ENCODE data around the gene TMEM45B. TPM values are rescaled to one million over a fixed set of nuclear protein-coding genes. Genes with fewer than 3 reads are reported as not detected.
"Not testable (repeated sequence)": the region's sequence is repeated elsewhere in the genome, so short reads cannot be mapped to it uniquely, and the experiment has no call there.

The TMEM45B gene
- total RNA-seq, 1 donor from 2014 or later, result 106 TPM

- ATAC-seq, result no peak
Observed at GRCh38 chr11:129813231-129813791, 2.3 kb upstream of the TMEM45B start.

DNA sequence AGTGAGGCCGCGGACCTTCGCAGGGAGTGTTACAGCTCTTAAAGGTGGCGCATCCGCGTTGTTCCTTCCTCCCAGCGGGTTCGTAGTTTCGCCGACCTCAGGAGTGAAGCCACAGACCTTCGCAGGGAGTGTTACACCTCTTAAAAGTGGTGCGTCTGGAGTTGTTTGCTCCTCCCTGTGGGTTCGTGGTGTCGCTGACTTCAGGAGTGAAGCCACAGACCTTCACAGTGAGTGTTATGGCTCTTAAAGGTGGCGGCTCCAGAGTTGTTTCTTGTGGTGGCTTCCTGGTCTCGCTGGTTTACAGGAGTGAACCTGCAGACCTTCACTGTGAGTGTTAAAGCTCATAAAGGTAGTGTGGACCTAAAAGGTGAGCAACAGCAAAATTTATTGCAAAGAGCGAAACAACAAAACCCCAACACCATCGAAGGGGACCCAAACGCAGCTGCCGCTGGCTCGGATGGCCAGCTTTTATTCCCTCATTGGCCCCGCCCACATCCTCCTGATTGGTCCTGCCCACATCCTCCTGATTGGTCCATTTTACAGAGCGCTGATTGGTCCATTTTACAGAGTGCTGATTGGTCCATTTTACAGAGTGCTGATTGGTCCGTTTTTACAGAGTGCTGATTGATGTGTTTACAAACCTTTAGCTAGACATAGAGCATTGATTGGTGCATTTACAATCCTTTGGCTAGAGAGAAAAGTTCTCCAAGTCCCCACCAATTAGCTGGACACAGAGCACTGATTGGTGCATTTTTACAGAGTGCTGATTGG lies 1.2 kb upstream of the TMEM45B start:
- no peak for ATAC-seq

- ATAC-seq, result peak; percentile 56
Observed at GRCh38 chr11:129817534-129818051, 1.9 kb downstream of the TMEM45B start.

- not testable (repeated sequence) for ATAC-seq
Observed at GRCh38 chr11:129818236-129818635, 2.6 kb downstream of the TMEM45B start.

DNA sequence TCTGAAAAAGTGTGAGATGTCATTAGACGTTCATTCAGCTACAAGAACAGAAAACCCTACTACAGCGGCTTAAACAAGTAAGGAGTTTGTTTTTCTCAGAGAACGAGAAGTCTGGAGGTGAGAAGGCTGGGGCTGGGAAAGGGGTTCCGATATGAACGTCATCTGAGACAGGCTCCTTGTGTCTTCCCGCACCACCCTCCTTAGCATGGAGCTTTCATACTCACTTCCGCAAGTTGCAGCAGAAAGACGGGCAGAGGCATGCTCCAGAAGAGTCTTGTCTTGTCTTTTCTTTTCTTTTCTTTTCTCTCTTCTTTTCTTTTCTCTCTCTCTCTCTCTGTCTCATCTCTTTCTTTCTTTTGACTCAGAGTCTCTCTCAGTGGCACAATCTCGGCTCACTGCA lies 3.6 kb downstream of the TMEM45B start:
- ATAC-seq, result peak; percentile 58

DNA sequence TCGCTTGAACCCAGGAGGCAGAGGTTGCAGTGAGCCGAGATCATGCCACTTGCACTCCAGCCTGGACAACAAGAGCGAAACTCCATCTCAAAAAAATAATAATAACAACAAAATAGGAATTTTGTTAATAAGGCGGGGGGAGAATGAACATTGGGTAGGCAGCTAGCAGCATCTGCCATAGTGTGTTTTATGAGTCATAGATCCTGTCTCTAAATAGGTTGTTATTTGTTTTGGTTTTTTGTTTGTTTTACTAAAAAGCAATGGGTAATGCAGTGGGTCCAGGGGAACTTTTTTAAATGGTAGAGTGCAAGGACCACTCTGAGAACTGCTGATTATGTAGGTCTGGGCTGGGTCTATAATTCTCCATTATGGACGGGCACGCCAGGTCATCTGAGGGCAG lies 4.6 kb downstream of the TMEM45B start:
- not testable (repeated sequence) for ATAC-seq

GRCh38 chr11:129823281-129823680 lies 7.6 kb downstream of the TMEM45B start:
- not testable (repeated sequence) for ATAC-seq

- not testable (repeated sequence) for ATAC-seq
Observed at GRCh38 chr11:129823799-129824198, 8.2 kb downstream of the TMEM45B start.

DNA sequence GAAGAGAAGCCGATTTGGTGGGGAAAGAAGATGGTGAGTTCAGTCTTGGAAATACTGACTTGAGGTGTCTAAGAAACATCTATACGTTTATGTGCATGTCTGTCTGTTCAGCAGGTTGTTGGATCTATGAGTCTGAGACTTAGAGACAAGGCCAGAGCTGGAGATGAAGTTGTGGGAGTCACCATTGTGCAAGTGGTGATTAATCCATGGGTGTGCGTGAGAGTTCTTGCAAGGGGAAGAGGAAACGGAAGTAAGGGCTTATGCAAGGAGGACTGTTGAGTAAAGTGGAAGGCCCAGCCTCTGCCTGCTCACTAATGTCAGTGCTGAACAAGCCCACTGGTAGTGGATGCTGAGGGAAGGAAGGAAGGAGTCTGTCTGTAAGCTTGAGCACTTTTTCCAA lies 9.7 kb downstream of the TMEM45B start:
- peak; percentile 84 for ATAC-seq

DNA sequence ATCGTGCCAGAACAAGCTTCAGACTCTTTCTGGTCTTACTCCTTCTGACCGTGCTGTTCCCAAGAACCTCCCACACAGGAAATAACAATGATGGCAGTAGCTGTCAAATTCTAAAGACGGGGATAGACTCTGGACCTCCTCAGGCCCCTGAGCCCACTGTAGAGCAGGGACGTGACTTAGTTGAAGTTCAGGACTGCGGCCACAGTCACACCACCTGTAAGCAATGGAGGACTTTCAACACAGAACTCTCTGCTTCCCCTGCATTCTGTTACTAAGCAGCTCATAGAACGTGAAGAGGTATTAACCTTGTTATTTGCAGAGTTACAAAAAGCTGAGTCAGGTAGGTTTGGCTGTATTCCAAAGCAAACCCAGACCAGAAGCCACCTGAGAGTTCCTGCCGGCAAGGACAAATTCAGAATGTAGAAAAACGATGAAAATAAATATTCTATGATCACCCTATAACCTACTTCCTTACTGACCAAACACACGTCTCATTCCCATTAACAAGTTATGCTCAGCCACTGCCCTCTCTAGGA lies 12.7 kb downstream of the TMEM45B start:
- peak; percentile 55 for ATAC-seq

- peak; percentile 87 for ATAC-seq
Observed at GRCh38 chr11:129829497-129829896, 13.8 kb downstream of the TMEM45B start.

DNA sequence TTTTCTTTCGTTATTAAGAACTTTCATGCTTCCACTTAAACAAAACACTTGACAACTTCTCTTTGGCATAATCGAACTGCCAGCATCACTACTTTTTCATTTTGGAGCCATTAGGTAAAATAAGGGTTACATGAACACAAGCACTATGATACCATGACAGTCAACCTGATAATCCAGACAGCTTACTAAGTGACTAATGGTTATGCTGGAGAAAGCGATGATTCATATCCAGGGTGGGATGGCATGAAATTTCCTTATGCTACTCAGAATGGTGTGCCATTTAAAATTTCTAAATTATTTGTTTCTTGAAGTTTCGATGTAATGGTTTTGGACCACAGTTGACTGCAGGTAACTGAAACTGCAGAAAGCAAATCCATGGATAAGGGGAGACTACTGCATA lies 15.6 kb downstream of the TMEM45B start:
- peak; percentile 52 for ATAC-seq

DNA sequence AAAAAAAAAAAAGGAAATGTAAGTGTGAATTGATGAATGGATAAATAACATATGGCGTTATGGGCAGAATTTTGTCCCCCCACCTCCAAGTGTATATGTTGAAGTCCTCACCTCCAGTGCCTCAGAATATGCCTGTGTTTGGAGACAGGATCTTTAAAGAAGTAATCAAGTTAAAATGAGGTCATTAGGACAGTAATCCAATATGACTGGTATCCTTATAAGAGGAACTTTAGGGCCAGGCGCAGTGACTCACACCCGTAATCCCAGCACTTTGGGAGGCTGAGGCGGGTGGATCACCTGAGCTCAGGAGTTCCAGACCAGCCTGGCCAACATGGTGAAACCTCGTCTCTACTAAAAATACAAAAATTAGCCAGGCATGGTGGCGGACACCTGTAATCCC lies 17.6 kb downstream of the TMEM45B start:
- ATAC-seq, result not testable (repeated sequence)

DNA sequence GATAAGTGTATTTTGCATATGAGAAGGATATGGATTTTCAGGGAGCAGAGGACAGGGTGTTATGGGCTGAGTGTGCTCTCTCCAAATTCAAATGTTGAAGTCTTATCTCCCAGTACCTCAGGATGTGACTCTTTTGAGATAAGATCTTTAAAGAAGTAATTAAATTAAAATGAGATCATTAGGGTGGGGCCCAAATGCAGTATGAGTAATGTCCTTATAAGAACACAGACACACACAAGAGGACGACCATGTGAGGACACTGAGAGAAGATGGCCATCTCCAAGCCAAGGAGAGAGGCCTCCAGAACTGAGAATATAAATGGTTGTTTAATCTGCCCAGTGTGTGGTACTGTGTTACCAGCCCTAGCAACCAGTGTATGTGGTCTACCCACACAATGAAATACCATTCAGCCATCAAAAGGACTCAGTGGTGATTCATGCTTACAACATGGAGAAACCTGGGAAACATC lies 20.8 kb downstream of the TMEM45B start:
- peak; percentile 68 for ATAC-seq

DNA sequence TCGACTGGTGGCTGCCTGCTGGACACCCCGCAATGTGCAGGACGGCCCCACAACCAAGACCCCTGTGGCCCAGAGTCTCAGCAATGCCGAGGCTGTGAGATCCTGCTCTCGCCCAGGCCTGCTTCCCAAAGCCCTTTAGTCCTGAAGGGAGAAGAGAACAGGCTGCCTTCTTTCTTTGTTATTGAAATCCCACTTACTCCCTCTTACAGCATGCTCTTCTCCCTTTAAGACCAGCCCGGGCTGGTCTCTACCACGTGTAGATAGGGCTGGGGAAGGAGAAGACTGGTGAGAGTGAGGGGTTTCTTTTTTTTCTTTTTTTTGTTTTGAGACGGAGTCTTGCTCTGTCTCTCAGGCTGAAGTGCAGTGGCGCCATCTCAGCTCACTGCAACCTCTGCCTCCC lies 21.3 kb downstream of the TMEM45B start:
- no peak for ATAC-seq

DNA sequence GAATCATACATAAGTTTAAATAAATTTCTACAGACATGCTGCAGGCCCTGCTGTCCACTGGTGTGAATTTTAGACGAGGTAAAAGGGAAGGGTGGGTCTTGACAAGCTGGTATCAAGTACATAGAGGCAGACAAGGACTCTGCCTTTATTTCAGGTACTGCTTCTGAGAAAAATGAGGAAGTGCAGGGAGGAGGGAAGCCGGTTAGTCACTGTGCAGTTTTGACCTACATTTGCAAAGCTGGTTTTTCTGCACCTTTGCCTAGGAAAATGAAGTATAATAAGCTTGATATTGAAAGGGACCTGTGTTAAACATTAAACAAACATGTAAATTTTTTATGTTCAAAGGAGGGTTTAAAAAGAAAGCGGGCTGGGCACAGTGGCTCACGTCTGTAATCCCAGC lies 24.6 kb downstream of the TMEM45B start:
- ATAC-seq, result peak; percentile 88

DNA sequence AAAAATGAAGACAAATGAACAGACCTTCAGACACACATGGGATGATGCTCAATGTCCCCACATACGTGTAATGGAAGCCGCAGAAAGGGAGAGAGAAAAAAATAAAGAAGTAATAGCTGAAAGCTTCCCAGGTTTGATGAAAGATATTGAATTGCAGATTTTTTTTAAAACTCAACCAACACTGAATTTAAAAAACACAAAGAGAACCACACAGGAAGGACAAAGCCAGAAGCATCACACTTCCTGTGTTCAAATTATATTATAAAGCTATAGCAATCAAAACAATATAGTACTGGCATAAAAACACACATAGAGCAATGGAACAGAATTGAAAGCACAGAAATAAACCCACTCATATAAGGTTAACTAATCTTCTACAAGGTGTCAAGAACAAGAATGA lies 26.5 kb downstream of the TMEM45B start:
- no peak for ATAC-seq

DNA sequence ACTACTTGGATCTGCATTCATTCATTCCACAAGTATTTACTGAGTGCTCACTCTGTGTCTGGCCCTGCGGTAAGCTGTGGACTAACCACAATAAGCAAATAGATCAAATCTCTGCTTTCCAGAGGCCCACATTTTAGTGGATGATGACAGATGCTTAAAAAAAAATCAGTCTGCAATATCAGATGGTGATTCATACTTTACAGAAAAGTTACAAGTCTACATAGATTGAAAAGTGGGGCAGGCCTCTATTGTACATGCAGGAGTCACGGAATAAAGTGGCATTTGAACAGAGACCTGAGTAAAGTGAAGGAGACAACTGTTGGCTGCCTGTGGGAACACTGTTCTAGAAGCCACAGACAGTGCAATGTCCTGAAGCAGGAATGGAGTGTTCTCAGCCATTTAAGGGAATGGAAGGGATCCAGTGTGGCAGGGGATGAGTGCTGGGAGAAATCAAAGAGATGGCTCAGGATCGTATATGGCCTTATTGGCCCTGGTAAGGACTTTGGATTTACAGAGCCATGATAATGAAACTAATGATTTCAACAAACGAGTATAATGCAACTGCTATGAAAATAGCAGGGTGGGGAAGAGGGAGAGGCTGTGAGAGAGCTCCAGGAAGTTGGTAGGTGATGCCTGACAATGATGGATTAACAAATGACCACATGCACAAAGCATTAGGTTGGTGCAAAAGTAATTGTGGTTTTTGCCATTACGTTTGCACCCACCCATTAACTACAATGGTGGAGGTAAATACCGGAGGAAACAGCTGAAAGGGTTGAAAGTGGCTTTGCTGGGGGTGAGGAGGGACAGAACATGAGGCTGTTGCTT lies 31.1 kb downstream of the TMEM45B start:
- peak; percentile 87 for ATAC-seq

- ATAC-seq, result not testable (repeated sequence)
Observed at GRCh38 chr11:129847361-129847760, 31.7 kb downstream of the TMEM45B start.

- ATAC-seq, result no peak
Observed at GRCh38 chr11:129849447-129850130, 33.9 kb downstream of the TMEM45B start.

DNA sequence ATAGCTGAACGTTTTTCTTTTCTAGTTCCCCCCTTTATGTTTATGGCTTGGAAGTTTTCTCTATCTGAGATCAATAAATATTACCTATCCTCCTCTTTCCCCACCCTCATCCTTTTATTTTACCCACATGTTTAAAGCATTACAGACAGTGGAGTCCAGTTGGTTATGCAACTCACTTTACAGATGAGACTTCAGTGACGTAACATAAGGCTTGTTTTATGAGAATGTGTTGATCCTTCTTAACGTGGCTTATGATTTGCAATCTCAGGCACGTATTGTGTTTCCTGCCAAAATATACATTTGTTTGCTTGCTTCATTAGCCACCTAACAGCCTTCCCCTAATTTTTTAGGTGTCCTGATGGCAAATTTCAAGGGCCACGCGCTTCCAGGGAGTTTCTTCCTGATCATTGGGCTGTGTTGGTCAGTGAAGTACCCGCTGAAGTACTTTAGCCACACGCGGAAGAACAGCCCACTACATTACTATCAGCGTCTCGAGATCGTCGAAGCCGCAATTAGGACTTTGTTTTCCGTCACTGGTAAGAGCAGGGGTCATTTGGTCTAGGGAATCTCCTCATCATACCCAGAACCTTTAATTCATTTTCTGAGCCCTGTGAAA lies 36.6 kb downstream of the TMEM45B start:
- ATAC-seq, result no peak
